CD4-positive, alpha-beta T cell treated with Interleukin-15 for 4 hours (primary cell): ENCODE measurements around the gene SRR.

Experiments used
- DNase-seq: peaks from one replicate; pipeline ENCODE4 v3.0.0-alpha.2; 2020; ENCODE audit warnings: low spot score

The SRR gene

GRCh38 chr17:2372180-2372579 lies 68.4 kb downstream of the SRR start:
- DNase-seq = no peak

GRCh38 chr17:2372681-2373080 lies 68.9 kb downstream of the SRR start:
- no peak for DNase-seq

GRCh38 chr17:2373179-2373578 lies 69.4 kb downstream of the SRR start:
- DNase-seq = no peak
